ENCODE data around the gene LRCH1. TPM values are rescaled to one million over a fixed set of nuclear protein-coding genes. Genes with fewer than 3 reads are reported as not detected.

LRCH1 gene
- total and polyA plus RNA-seq, 2 of the 13 experiments (the other 11 are each of a cell fraction or from before 2014, with no cell fraction given): 4.1 to 12.6 TPM

GRCh38 chr13:46580362-46580839, 27.4 kb downstream of the LRCH1 start (continued):
- TF ChIP-seq SNAI1 (CRISPR knock-in tag; IDR thresholded peaks at IDR 0.05; ENCODE audit: borderline replicate concordance): no peak
- TF ChIP-seq BRD4 (CRISPR knock-in tag; IDR thresholded peaks at IDR 0.05): no peak
- no peak for TF ChIP-seq FOXO4 (CRISPR knock-in tag; conservative IDR thresholded peaks at IDR 0.05)
- TF ChIP-seq GZF1 (CRISPR knock-in tag; IDR thresholded peaks at IDR 0.05): no peak
- TF ChIP-seq RARG (CRISPR knock-in tag; IDR thresholded peaks at IDR 0.05; ENCODE audit: low read depth): no peak
- no peak for TF ChIP-seq ZNF598 (CRISPR knock-in tag; IDR thresholded peaks at IDR 0.05; ENCODE audit: borderline replicate concordance)
- TF ChIP-seq ARID4A (CRISPR knock-in tag; IDR thresholded peaks at IDR 0.05; ENCODE audit: borderline replicate concordance): no peak
- no peak for TF ChIP-seq ZXDC (CRISPR knock-in tag; IDR thresholded peaks at IDR 0.05)
- no peak for TF ChIP-seq ZNF451 (CRISPR knock-in tag; IDR thresholded peaks at IDR 0.05)
- no peak for TF ChIP-seq FOXK2 (IDR thresholded peaks at IDR 0.05)
- no peak for TF ChIP-seq HMGXB3 (CRISPR knock-in tag; IDR thresholded peaks at IDR 0.05; ENCODE audit: borderline replicate concordance)

Data from HepG2 (cell line).